GM20000 (cell line): ENCODE measurements around the gene RRP9.

Experiments used
- DNase-seq: peaks from one replicate; pipeline ENCODE4 v3.0.0; 2012; ENCODE audit warnings: low spot score
- CTCF ChIP-seq: IDR thresholded peaks from 2 replicates; pipeline ENCODE4 v1.5.1; 2012; ENCODE audit warnings: mild to moderate bottlenecking, control low read depth; ENCODE audit errors: extremely low read depth, missing control alignments

The RRP9 gene

DNA sequence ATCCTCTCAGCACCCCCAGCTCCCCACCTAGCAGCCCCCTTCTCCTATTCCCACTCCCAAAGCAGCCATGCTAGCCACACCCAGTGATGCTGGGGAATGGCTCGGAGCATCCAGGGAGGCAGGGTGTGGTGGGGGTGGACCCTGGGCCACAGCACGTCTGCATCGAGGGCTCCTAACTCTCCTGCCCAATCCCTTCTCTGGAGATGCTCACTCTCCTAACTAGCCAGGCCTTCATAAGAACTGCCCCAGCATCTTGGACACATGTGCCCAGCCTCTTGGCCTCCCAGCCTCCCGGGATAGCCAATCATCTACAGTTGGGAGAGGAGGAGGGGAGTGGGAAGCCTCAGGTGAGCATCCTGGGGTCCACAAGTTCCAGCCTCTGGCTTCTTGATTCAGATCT, 22.8 kb upstream of the RRP9 start:
- no peak for DNase-seq
- TF ChIP-seq CTCF = no peak

- no peak for TF ChIP-seq CTCF
- DNase-seq = no peak
Measured at GRCh38 chr3:51963951-51964451, 22.3 kb upstream of the RRP9 start.

DNA sequence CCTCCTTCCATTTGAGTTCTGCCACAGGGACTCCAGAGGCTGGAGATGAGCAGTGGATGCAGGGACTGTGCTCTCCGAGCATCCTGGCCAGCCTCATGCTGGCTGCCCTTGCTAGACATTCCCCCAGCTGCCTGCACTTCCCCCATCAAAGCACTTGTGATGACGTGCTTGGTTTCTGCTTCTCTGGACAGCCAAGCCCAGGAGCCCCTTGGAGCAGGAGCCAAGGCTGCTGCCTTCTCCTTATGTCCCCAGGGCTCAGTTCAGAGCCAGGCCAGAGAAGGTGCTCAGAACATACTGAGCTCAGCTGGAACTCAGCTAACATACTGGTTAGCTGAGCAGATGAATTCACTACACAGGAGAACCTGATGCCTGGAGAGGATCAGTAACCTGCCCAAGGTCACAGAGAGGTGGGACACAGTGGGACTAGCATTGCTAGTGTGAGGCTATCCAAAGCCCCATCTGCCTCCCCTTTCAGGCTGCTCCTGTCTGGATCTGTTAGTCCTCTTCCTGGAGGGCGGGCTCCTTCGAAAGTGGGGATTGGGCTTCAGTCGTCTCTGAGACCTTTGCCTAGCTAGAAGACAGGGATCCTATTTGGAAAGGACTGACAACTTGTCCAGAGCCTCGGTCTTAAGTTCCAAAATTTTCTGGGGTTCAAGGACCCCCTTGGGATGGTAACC, 21.3 kb upstream of the RRP9 start:
- no peak for DNase-seq
- TF ChIP-seq CTCF = no peak

DNA sequence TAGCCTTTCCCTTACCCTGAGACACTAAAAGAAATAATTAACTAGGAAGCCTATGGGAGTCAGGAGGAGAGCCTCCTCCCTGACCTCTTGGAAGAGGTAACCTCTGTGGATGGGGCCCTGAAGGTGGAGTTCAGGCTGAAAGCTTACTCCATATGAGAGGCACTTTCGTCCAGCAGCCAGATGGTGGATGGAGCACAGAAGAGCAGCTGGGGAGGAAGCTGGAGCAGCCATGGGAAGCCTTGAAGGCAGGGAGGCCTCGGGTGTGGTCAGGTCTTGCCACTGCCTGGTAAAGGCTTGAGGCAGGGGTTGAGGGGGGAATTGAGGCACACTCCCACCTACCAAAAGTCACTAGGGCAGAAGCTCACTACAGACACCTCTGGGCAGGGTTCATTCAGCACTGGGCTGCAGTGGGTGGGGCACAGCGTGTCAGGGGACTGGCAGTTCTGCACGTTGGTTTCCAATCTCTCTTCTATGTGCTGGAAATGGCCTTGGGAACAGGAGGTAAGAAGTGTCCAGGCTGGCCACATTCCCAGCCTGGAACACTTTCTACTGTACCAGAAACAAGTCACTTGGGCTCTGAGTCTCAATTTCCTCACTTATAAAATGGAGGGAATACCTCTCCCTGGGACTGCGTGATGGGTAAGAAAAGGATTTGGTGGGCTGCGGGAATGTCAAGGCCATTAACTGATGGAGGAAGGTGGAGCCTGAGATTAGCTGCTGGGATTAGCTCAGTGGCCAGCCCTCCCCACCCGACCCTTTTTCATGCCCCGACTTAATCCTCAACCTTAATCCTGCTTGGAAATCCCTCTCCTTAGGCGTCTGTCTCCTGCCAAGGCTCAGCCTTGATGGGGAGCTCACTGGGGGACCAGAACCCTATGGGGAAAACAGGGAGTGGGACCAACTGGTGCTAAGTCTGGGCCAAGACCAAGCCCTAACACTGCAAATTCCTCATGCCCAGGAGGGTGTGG, 20.2 kb upstream of the RRP9 start:
- TF ChIP-seq CTCF = no peak
- DNase-seq = no peak

DNA sequence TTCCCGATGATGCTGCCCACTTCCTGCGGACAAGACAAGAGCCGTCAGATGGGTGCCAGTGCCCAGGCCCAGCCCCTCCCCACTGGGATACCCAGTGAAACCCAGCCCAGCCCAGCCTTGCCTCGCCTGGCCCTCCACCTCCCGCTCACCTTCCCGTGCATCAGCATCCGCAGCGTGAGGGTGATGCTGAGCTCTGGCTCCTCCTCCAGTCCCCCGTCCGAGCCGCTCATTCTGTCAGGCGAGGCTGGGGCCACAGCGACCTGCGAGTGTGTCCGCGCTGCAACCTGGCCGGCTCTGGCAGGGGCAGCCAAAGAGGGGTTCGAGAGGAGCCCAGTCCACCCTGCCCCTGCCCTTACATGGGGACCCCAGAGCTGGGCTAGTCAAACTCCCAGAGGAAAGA, 19.3 kb upstream of the RRP9 start:
- no peak for TF ChIP-seq CTCF
- no peak for DNase-seq

DNA sequence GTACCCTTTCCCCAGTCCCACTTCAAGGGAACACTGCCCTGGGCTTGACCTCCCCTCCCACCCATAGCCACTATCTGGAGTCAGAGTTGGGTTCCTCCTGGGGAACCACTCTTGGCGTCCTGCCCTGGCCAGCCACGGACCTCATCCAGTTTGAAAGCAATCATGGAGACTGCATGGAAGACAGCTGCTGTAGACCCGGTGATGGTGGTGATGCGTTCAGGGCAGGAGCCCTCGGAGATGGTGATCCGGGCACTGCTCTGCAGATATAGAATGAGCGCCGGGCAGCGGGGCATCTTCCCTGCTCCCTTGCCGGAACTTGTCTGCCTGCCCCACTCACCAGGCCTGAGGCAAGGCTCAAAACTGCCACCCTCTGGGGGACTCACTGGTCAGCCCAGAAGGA, 18.7 kb upstream of the RRP9 start:
- no peak for TF ChIP-seq CTCF
- DNase-seq = no peak

- no peak for DNase-seq
- TF ChIP-seq CTCF = no peak
Measured at GRCh38 chr3:51959651-51960050, 17.9 kb upstream of the RRP9 start.
